H1 (cell line): Measurements from ENCODE around the gene ADCY5. TPM values are rescaled to one million over a fixed set of nuclear protein-coding genes. Genes with fewer than 3 reads are reported as not detected.

Experiments
- ATF3 ChIP-seq: IDR thresholded peaks from 2 replicates; pipeline ENCODE4 v1.6.1; 2011; ENCODE audit warnings: low read depth, mild to moderate bottlenecking, low read length; ENCODE audit not compliant: insufficient read depth
- polyA plus RNA-seq, 7 experiments: library from polyadenylated mRNA; depleted of rRNA in 3 of 7; stranded (reverse) in 5 of 7; unstranded in 2 of 7; fragments of >200 nt in 5 of 7; fragments of 200-250 nt in 2 of 7; gene quantifications; 1 replicate in 5 of 7; 2 replicates in 1 of 7; 4 replicates in 1 of 7; pipeline versions ENCODE4 v1.2.1 to v1.2.3, GENCODE V29; 2011 to 2013; ENCODE audit warnings: missing spikeins in 2 of 7, mixed read lengths in 2 of 7
- total RNA-seq: library from RNA; stranded (reverse); fragmentation: NEBNext Ultra II Directional; extraction: Animal tissue kit (Norgen Biotek cat#: 25700); gene quantifications from 2 replicates; pipeline ENCODE4 v1.2.1, GENCODE V29; 2021

The ADCY5 gene
- total and polyA plus RNA-seq, 2 of the 8 experiments (the other 6 are each of a cell fraction or from before 2014, with no cell fraction given) = 18.9 to 40.8 TPM

- no peak for TF ChIP-seq ATF3
Observed at GRCh38 chr3:123387532-123387931, 61.4 kb downstream of the ADCY5 start (continued).
